ENCODE data around the gene KCNIP4. TPM values are rescaled to one million over a fixed set of nuclear protein-coding genes. Genes with fewer than 3 reads are reported as not detected.

KCNIP4 gene
- total and polyA plus RNA-seq, 2 donors (not counting 1 experiment from before 2014, with no cell fraction given), result not detected

- Histone ChIP-seq H3K4me1 (ENCODE audit: control insufficient read depth in 2 of 2, insufficient read depth in 2 of 2, low read length in 2 of 2) (no peaks in the 10 kb centered on the region), H2AFZ (ENCODE audit: insufficient read depth, low read depth, low read length, poor library complexity, severe bottlenecking) (no peak overlapping the region), H3K9ac (ENCODE audit: low read length) (no peak overlapping the region), H3K4me2 (replicated peaks; ENCODE audit: low read depth, low read length, poor library complexity, severe bottlenecking) (no peak overlapping the region), H3K27ac (ENCODE audit: low read length in 2 of 2) (no peak overlapping the region), H3K36me3 (replicated peaks in 1 of 2; ENCODE audit: control extremely low read depth in 1 of 2, control insufficient read depth in 1 of 2, extremely low read depth in 1 of 2, insufficient read depth in 2 of 2, low read length in 1 of 2) (no peaks in the 10 kb centered on the region), H3K4me3 (ENCODE audit: control extremely low read depth in 1 of 5, extremely low read depth in 1 of 5, insufficient read depth in 1 of 5, low read depth in 2 of 5, low read length in 4 of 5) (no peak overlapping the region), H3K9me3 (ENCODE audit: control extremely low read depth in 1 of 3, control insufficient read depth in 2 of 3, insufficient read depth in 1 of 3, low read length in 2 of 3) (peaks cover 0 to 3% (median 0%) of the 10 kb centered on the region in 3 donors), H3K27me3 (replicated peaks in 1 of 4; ENCODE audit: control extremely low read depth in 1 of 4, control insufficient read depth in 3 of 4, insufficient read depth in 4 of 4, low read length in 3 of 4) (no peaks in the 10 kb centered on the region), H4K20me1 (ENCODE audit: control insufficient read depth, insufficient read depth, low read length, poor library complexity, severe bottlenecking) (no peaks in the 10 kb centered on the region), H3K79me2 (ENCODE audit: control insufficient read depth, insufficient read depth, low read length) (no peaks in the 10 kb centered on the region)
- ATAC-seq (ENCODE audit: low read depth) (no peak), DNase-seq (no peak)
- POLR2A ChIA-PET, result no interaction called here
- intact Hi-C loops (cut with micrococcal nuclease), result no loop called here
- Mint-ChIP-seq H3K9me3 (ENCODE audit: insufficient read depth) (peaks cover 9% of the 10 kb centered on the region), H3K4me1 (no peaks in the 10 kb centered on the region), H3K4me3 (no peak overlapping the region), H3K27me3 (no peaks in the 10 kb centered on the region), H3K27ac (no peak overlapping the region)
- no peak for TF ChIP-seq EZH2 (IDR thresholded peaks at IDR 0.05; ENCODE audit: borderline replicate concordance, insufficient read depth, low read depth, low read length, poor library complexity, severe bottlenecking)
- TF ChIP-seq, protein P1, sequence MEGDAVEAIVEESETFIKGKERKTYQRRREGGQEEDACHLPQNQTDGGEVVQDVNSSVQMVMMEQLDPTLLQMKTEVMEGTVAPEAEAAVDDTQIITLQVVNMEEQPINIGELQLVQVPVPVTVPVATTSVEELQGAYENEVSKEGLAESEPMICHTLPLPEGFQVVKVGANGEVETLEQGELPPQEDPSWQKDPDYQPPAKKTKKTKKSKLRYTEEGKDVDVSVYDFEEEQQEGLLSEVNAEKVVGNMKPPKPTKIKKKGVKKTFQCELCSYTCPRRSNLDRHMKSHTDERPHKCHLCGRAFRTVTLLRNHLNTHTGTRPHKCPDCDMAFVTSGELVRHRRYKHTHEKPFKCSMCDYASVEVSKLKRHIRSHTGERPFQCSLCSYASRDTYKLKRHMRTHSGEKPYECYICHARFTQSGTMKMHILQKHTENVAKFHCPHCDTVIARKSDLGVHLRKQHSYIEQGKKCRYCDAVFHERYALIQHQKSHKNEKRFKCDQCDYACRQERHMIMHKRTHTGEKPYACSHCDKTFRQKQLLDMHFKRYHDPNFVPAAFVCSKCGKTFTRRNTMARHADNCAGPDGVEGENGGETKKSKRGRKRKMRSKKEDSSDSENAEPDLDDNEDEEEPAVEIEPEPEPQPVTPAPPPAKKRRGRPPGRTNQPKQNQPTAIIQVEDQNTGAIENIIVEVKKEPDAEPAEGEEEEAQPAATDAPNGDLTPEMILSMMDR (IDR thresholded peaks at IDR 0.05), result no peak
- CTCF ChIA-PET, result no interaction called here
- 100% methylated on average over 1 of the region's 2 CpGs for WGBS (ENCODE audit: insufficient coverage)
These were observed 378.9 kb downstream of the KCNIP4 start for GRCh38 chr4:21569638-21570037.

- Histone ChIP-seq H4K20me1 (ENCODE audit: control insufficient read depth, insufficient read depth, low read length, poor library complexity, severe bottlenecking) (no peaks in the 10 kb centered on the region), H3K9ac (ENCODE audit: low read length) (no peak overlapping the region), H3K27me3 (replicated peaks in 1 of 4; ENCODE audit: control extremely low read depth in 1 of 4, control insufficient read depth in 3 of 4, insufficient read depth in 4 of 4, low read length in 3 of 4) (no peaks in the 10 kb centered on the region), H2AFZ (ENCODE audit: insufficient read depth, low read depth, low read length, poor library complexity, severe bottlenecking) (no peak overlapping the region), H3K4me3 (ENCODE audit: control extremely low read depth in 1 of 5, extremely low read depth in 1 of 5, insufficient read depth in 1 of 5, low read depth in 2 of 5, low read length in 4 of 5) (no peak overlapping the region), H3K36me3 (replicated peaks in 1 of 2; ENCODE audit: control extremely low read depth in 1 of 2, control insufficient read depth in 1 of 2, extremely low read depth in 1 of 2, insufficient read depth in 2 of 2, low read length in 1 of 2) (no peaks in the 10 kb centered on the region), H3K4me1 (ENCODE audit: control insufficient read depth in 2 of 2, insufficient read depth in 2 of 2, low read length in 2 of 2) (no peaks in the 10 kb centered on the region), H3K79me2 (ENCODE audit: control insufficient read depth, insufficient read depth, low read length) (no peaks in the 10 kb centered on the region), H3K4me2 (replicated peaks; ENCODE audit: low read depth, low read length, poor library complexity, severe bottlenecking) (no peak overlapping the region), H3K9me3 (ENCODE audit: control extremely low read depth in 1 of 3, control insufficient read depth in 2 of 3, insufficient read depth in 1 of 3, low read length in 2 of 3) (no peaks in the 10 kb centered on the region), H3K27ac (ENCODE audit: low read length in 2 of 2) (no peak overlapping the region)
- Mint-ChIP-seq H3K27ac (no peak overlapping the region), H3K4me1 (no peaks in the 10 kb centered on the region), H3K27me3 (no peaks in the 10 kb centered on the region), H3K4me3 (no peak overlapping the region), H3K9me3 (ENCODE audit: insufficient read depth) (peaks cover 2% of the 10 kb centered on the region)
- ATAC-seq (ENCODE audit: low read depth), result no peak
- POLR2A ChIA-PET, result no interaction called here
- 70% methylated on average over 3 of the region's 3 CpGs for WGBS (ENCODE audit: insufficient coverage)
- CTCF ChIA-PET, result no interaction called here
- DNase-seq, result no peak
- intact Hi-C loops (cut with micrococcal nuclease), result no loop called here
- TF ChIP-seq, protein P1 (IDR thresholded peaks at IDR 0.05), result no peak
- no peak for TF ChIP-seq EZH2 (IDR thresholded peaks at IDR 0.05; ENCODE audit: borderline replicate concordance, insufficient read depth, low read depth, low read length, poor library complexity, severe bottlenecking)
These were observed 393.5 kb downstream of the KCNIP4 start for GRCh38 chr4:21555083-21555482.
